DND-41 (cell line): ENCODE measurements around the gene DRGX.

Source experiments
- ATAC-seq: fragments of 200-7000 bp; cut with Tn5 transposase; 3 replicates; pipeline ENCODE4 v1.9.1; 2021; ENCODE audit warnings: low read depth; ENCODE audit not compliant: insufficient read depth
- DNase-seq: peaks from one replicate; pipeline ENCODE4 v3.0.0-alpha.2; 2020
- H2AFZ ChIP-seq: 2 replicates; pipeline ENCODE4 v1.6.0; 2012; ENCODE audit warnings: low read depth, low read length
- H3K27ac ChIP-seq: 2 replicates; pipeline ENCODE4 v1.5.1; 2012; ENCODE audit warnings: low read length, inconsistent platforms
- H3K27me3 ChIP-seq: fragments of 200-600 bp; sonication (generic); 2 replicates; pipeline ENCODE4 v1.6.0; 2012; ENCODE audit warnings: low read length, mild to moderate bottlenecking, inconsistent platforms; ENCODE audit not compliant: insufficient read depth, poor library complexity
- H3K36me3 ChIP-seq: 2 replicates; pipeline ENCODE4 v1.5.1; 2012; ENCODE audit warnings: low read length, inconsistent platforms; ENCODE audit not compliant: insufficient read depth
- H3K4me1 ChIP-seq: 2 replicates; pipeline ENCODE4 v1.5.1; 2012; ENCODE audit warnings: mild to moderate bottlenecking, low read length; ENCODE audit not compliant: insufficient read depth
- H3K4me2 ChIP-seq: 2 replicates; pipeline ENCODE4 v1.6.0; 2012; ENCODE audit warnings: mild to moderate bottlenecking, moderate library complexity, low read length, inconsistent platforms; ENCODE audit not compliant: insufficient read depth
- H3K4me3 ChIP-seq, 2 experiments: fragments of 200-600 bp in 1 of 2; shearing (Covaris generic) in 1 of 2; 2 replicates each; pipeline ENCODE4 v1.5.1; 2012 to 2016; ENCODE audit warnings: inconsistent platforms in 2 of 2, low read length in 2 of 2, mild to moderate bottlenecking in 2 of 2, low read depth in 1 of 2, moderate library complexity in 1 of 2
- H3K79me2 ChIP-seq: 2 replicates; pipeline ENCODE4 v1.6.0; 2012; ENCODE audit warnings: low read length, inconsistent platforms; ENCODE audit not compliant: insufficient read depth
- H3K9ac ChIP-seq: 2 replicates; pipeline ENCODE4 v1.6.0; 2012; ENCODE audit warnings: low read depth, mild to moderate bottlenecking, inconsistent platforms, low read length, moderate library complexity
- H3K9me3 ChIP-seq: 2 replicates; pipeline ENCODE4 v1.5.1; 2012; ENCODE audit warnings: low read length, moderate library complexity, mild to moderate bottlenecking, inconsistent platforms; ENCODE audit not compliant: insufficient read depth, severe bottlenecking
- H4K20me1 ChIP-seq: 2 replicates; pipeline ENCODE4 v1.6.0; 2012; ENCODE audit warnings: low read length; ENCODE audit not compliant: insufficient read depth
- EZH2 ChIP-seq: IDR thresholded peaks from 3 replicates; pipeline ENCODE4 v1.6.1; 2012; ENCODE audit warnings: borderline replicate concordance, low read depth, mild to moderate bottlenecking, moderate library complexity, low read length, inconsistent platforms; ENCODE audit not compliant: severe bottlenecking
- TF ChIP-seq, protein P1 (sequence below): IDR thresholded peaks from 2 replicates; pipeline ENCODE4 v1.5.1; 2012; ENCODE audit warnings: borderline replicate concordance, low read length, moderate library complexity, mild to moderate bottlenecking; ENCODE audit not compliant: poor library complexity, severe bottlenecking; ENCODE audit errors: extremely low read depth

DRGX gene

DNA sequence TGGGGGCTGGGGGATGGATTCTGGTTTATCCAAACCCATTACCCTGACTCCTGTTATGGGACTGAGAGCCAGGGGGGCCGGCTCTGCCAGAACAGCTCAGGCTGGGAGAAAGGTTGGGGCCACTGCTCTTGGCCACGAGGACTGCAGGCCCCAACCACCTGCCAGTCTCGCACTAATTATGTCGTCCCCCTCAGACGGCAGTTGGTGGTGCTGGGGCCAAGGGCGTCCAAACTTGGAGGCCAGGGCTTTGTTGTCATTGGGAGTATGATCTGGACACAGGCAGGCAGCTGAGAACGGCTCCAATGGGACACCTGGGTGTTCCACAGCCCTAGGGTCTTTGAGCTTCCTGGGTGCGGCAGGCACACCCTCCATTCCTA lies 34.7 kb downstream of the DRGX start:
- Histone ChIP-seq H3K9ac (no peak overlapping the region), H3K4me3 (no peak overlapping the region), H3K27ac (no peak overlapping the region), H3K27me3 (no peaks in the 10 kb centered on the region), H2AFZ (no peak overlapping the region), H3K9me3 (no peaks in the 10 kb centered on the region), H3K4me2 (no peak overlapping the region), H4K20me1 (no peaks in the 10 kb centered on the region; the same call in 1 of the 2 replicates), H3K36me3 (no peaks in the 10 kb centered on the region), H3K79me2 (no peaks in the 10 kb centered on the region), H3K4me1 (peaks cover 8% of the 10 kb centered on the region; the same call in 1 of the 2 replicates)
- DNase-seq (no peak), ATAC-seq (no peak)
- TF ChIP-seq EZH2, result no peak
- TF ChIP-seq, protein P1, sequence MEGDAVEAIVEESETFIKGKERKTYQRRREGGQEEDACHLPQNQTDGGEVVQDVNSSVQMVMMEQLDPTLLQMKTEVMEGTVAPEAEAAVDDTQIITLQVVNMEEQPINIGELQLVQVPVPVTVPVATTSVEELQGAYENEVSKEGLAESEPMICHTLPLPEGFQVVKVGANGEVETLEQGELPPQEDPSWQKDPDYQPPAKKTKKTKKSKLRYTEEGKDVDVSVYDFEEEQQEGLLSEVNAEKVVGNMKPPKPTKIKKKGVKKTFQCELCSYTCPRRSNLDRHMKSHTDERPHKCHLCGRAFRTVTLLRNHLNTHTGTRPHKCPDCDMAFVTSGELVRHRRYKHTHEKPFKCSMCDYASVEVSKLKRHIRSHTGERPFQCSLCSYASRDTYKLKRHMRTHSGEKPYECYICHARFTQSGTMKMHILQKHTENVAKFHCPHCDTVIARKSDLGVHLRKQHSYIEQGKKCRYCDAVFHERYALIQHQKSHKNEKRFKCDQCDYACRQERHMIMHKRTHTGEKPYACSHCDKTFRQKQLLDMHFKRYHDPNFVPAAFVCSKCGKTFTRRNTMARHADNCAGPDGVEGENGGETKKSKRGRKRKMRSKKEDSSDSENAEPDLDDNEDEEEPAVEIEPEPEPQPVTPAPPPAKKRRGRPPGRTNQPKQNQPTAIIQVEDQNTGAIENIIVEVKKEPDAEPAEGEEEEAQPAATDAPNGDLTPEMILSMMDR, result no peak

DNA sequence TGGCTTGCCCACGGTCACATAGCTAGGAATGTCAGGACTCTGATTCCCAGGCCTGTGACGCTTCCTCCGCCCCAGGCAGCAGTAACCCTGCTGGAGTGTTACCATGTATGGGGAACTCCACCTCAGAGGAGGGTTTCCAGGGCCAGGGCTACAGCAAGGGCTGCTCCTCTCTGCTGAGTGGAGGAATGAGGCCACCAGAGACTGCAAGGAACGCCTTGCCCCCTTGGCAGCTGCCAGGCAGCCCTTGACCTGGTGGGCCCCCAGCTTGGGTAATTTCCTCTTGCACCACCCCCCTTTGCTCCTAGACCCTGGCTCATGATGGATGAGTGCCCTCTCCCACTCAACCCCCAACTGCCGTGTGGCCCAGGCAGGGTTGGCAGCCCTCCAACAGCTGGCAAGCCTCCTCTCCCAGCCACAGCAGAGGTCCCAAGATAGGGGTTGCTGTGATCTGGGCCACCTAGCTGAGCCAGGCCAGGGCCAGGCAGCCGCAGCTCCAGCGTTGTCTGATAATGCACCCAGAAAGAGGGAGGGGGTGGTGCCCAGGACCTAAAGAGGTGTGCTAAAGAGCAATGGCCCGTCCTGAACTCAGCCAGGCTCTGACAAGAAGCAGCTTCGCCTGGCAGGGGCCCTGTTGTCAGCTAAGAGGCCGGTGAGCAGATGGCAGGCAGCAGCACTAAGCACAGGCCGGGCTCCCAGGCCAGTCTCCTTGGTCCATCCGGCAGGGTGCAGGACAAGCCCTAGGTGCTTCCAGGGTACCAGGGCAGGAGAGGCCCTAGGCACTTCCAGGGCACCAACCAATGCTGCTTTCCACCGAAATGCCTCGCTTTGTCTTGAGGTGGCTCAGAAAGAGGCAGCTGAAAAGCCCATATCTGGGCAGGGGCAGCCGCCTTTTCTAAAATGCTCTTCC lies 35.4 kb downstream of the DRGX start:
- no peak overlapping the region for H3K27ac ChIP-seq
- DNase-seq (peak; percentile 23), ATAC-seq (peak; percentile 45; the same call in 1 of the 3 replicates)
- no peaks in the 10 kb centered on the region for H3K9me3 ChIP-seq
- no peaks in the 10 kb centered on the region for H3K27me3 ChIP-seq
- H4K20me1 ChIP-seq, result no peaks in the 10 kb centered on the region; the same call in 1 of the 2 replicates
- no peak overlapping the region for H3K4me3 ChIP-seq
- no peaks in the 10 kb centered on the region for H3K79me2 ChIP-seq
- no peak overlapping the region for H3K4me2 ChIP-seq
- peaks cover 8% of the 10 kb centered on the region; the same call in 1 of the 2 replicates for H3K4me1 ChIP-seq
- no peak for TF ChIP-seq EZH2
- TF ChIP-seq, protein P1, result no peak
- H3K9ac ChIP-seq, result no peak overlapping the region
- no peaks in the 10 kb centered on the region for H3K36me3 ChIP-seq
- H2AFZ ChIP-seq, result no peak overlapping the region

DNA sequence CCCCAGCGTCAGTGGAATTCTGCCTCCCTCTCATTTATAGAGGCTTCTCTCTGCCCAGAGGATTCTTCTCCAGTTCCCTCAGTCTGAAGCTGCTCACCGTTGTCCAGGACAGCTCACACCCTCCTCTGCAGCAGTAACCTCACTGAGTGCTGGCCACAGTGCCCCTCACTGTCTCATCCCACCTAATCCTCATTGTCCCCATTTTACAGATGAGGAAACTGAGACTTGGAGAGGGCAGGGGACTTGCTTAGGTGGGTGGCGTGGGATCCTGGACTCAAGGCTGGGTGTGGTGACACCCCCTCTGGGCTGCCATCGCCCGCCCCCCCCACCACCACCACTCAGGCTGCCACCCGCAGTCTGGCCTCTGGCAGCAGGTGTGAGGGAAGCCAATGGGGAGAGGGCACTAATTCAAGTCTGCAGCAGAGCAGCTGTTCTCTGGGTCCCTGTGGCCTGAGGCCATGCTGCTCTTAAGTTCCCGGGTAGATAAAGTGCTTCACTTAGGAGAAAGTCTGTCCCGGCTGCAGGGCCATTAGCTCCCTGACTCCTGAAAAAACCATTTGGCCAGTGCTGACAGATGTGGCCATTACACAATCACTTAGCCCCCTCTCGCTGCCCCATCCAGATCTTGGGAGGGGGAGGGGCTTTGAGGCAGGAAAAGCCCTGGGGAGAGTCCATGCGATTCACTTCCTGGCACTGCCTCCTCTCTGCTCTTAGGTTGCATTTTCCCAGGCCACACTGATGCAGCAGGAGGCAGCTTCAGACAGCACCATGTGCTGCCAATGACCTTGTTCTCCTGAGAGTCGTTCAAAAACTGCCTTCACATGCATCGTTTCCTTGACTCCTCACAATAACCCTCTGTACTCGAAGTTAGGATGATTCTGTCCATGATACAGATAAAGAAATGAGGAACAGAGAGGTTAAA lies 36.3 kb downstream of the DRGX start:
- Histone ChIP-seq H3K4me1 (peaks cover 8% of the 10 kb centered on the region; the same call in 1 of the 2 replicates), H3K4me3 (no peak overlapping the region), H2AFZ (no peak overlapping the region), H4K20me1 (no peaks in the 10 kb centered on the region; the same call in 1 of the 2 replicates), H3K9ac (no peak overlapping the region), H3K9me3 (no peaks in the 10 kb centered on the region), H3K36me3 (no peaks in the 10 kb centered on the region), H3K4me2 (no peak overlapping the region), H3K27ac (no peak overlapping the region), H3K79me2 (no peaks in the 10 kb centered on the region), H3K27me3 (no peaks in the 10 kb centered on the region)
- no peak for ATAC-seq
- no peak for DNase-seq
- TF ChIP-seq EZH2, result no peak
- TF ChIP-seq, protein P1, result no peak
